Measurements from ENCODE around the gene INVS.
A peak's percentile ranks its signal among the peaks of the same experiment; 100 is the strongest.
"Not testable (repeated sequence)": the region's sequence is repeated elsewhere in the genome, so short reads cannot be mapped to it uniquely, and the experiment has no call there.

The INVS gene

GRCh38 chr9:100098887-100099721 lies at the start of gene INVS, which contains the start of gene ERP44:
Gene INVS, plus strand, starts transcription at chr9:100099243. Its CDS starts 5,279 bp downstream, at chr9:100104522.
Gene ERP44, minus strand, starts transcription at chr9:100099000. Its CDS starts 160 bp downstream, at chr9:100098840.
- peak; percentile 99 for DNase-seq (ENCODE audit: low read depth, low spot score)
- peak within 1 kb of the TSS; percentile 99 for H3K4me3 ChIP-seq (ENCODE audit: low read depth, low read length)
- in situ Hi-C loops (cut with HindIII; ENCODE audit: low sequenced_read_pairs): no loop called here
- no peak for TF ChIP-seq CTCF (IDR thresholded peaks at IDR 0.05; ENCODE audit: low read depth, low read length)

- in situ Hi-C loops (cut with HindIII; ENCODE audit: low sequenced_read_pairs): no loop called here
- no peak for TF ChIP-seq CTCF (IDR thresholded peaks at IDR 0.05; ENCODE audit: low read depth, low read length)
- DNase-seq (ENCODE audit: low read depth, low spot score): no peak
- no peak overlapping the region for H3K4me3 ChIP-seq (ENCODE audit: low read depth, low read length)
Observed at GRCh38 chr9:100049551-100049950, 49.5 kb upstream of the INVS start.

GRCh38 chr9:100052375-100052774 lies 46.7 kb upstream of the INVS start:
- no peak for TF ChIP-seq CTCF (IDR thresholded peaks at IDR 0.05; ENCODE audit: low read depth, low read length)
- no peak overlapping the region for H3K4me3 ChIP-seq (ENCODE audit: low read depth, low read length)
- in situ Hi-C loops (cut with HindIII; ENCODE audit: low sequenced_read_pairs): no loop called here
- DNase-seq (ENCODE audit: low read depth, low spot score): no peak

GRCh38 chr9:100056561-100056960 lies 42.5 kb upstream of the INVS start:
- in situ Hi-C loops (cut with HindIII; ENCODE audit: low sequenced_read_pairs): no loop called here
- no peak for DNase-seq (ENCODE audit: low read depth, low spot score)
- TF ChIP-seq CTCF (IDR thresholded peaks at IDR 0.05; ENCODE audit: low read depth, low read length): no peak
- no peak overlapping the region for H3K4me3 ChIP-seq (ENCODE audit: low read depth, low read length)

- in situ Hi-C loops (cut with HindIII; ENCODE audit: low sequenced_read_pairs): no loop called here
- no peak for DNase-seq (ENCODE audit: low read depth, low spot score)
- TF ChIP-seq CTCF (IDR thresholded peaks at IDR 0.05; ENCODE audit: low read depth, low read length): no peak
- no peak overlapping the region for H3K4me3 ChIP-seq (ENCODE audit: low read depth, low read length)
Observed at GRCh38 chr9:100057624-100058023, 41.4 kb upstream of the INVS start.

- DNase-seq (ENCODE audit: low read depth, low spot score): no peak
- no peak for TF ChIP-seq CTCF (IDR thresholded peaks at IDR 0.05; ENCODE audit: low read depth, low read length)
- in situ Hi-C loops (cut with HindIII; ENCODE audit: low sequenced_read_pairs): no loop called here
- no peak overlapping the region for H3K4me3 ChIP-seq (ENCODE audit: low read depth, low read length)
Observed at GRCh38 chr9:100058699-100059579, 40.1 kb upstream of the INVS start.

GRCh38 chr9:100062683-100063082 lies 36.4 kb upstream of the INVS start:
- in situ Hi-C loops (cut with HindIII; ENCODE audit: low sequenced_read_pairs); DNase-seq (ENCODE audit: low read depth, low spot score); H3K4me3 ChIP-seq (ENCODE audit: low read depth, low read length): not testable (repeated sequence)

All from astrocyte of the spinal cord (primary cell).